ENCODE measurements around the gene ANTXR1.
"Not testable (repeated sequence)": the region's sequence is repeated elsewhere in the genome, so short reads cannot be mapped to it uniquely, and the experiment has no call there.

Gene ANTXR1

GRCh38 chr2:69237070-69237670 is 224.2 kb downstream of the ANTXR1 start:
- DNase-seq (ENCODE audit: low read depth, low spot score), result no peak

- no peak for DNase-seq (ENCODE audit: low read depth, low spot score)
Observed at GRCh38 chr2:69238449-69239031, 225.6 kb downstream of the ANTXR1 start.

- DNase-seq (ENCODE audit: low read depth, low spot score), result no peak
Observed at GRCh38 chr2:69241093-69241492, 228.1 kb downstream of the ANTXR1 start.

- DNase-seq (ENCODE audit: low read depth, low spot score), result no peak
Observed at GRCh38 chr2:69241664-69242514, 228.9 kb downstream of the ANTXR1 start.

GRCh38 chr2:69242651-69243051 is 229.7 kb downstream of the ANTXR1 start:
- DNase-seq (ENCODE audit: low read depth, low spot score), result no peak

GRCh38 chr2:69243652-69244051 is 230.7 kb downstream of the ANTXR1 start:
- DNase-seq (ENCODE audit: low read depth, low spot score), result no peak

GRCh38 chr2:69244882-69245281 is 231.9 kb downstream of the ANTXR1 start:
- no peak for DNase-seq (ENCODE audit: low read depth, low spot score)

- DNase-seq (ENCODE audit: low read depth, low spot score), result no peak
Observed at GRCh38 chr2:69247583-69247982, 234.6 kb downstream of the ANTXR1 start.

- DNase-seq (ENCODE audit: low read depth, low spot score), result no peak
Observed at GRCh38 chr2:69248232-69248631, 235.3 kb downstream of the ANTXR1 start.

GRCh38 chr2:69250981-69251380 is 238.0 kb downstream of the ANTXR1 start:
- DNase-seq (ENCODE audit: low read depth, low spot score), result no peak

- DNase-seq (ENCODE audit: low read depth, low spot score), result no peak
Observed at GRCh38 chr2:69251943-69252342, 239.0 kb downstream of the ANTXR1 start.

- no peak for DNase-seq (ENCODE audit: low read depth, low spot score)
Observed at GRCh38 chr2:69253112-69253511, 240.1 kb downstream of the ANTXR1 start.

- DNase-seq (ENCODE audit: low read depth, low spot score), result no peak
Observed at GRCh38 chr2:69253611-69254301, 240.8 kb downstream of the ANTXR1 start.

GRCh38 chr2:69255760-69256159 is 242.8 kb downstream of the ANTXR1 start:
- no peak for DNase-seq (ENCODE audit: low read depth, low spot score)

- not testable (repeated sequence) for DNase-seq (ENCODE audit: low read depth, low spot score)
Observed at GRCh38 chr2:69259994-69260591, 247.1 kb downstream of the ANTXR1 start.

GRCh38 chr2:69260666-69261065 is 247.7 kb downstream of the ANTXR1 start:
- DNase-seq (ENCODE audit: low read depth, low spot score), result no peak

GRCh38 chr2:69269330-69269729 is 256.4 kb downstream of the ANTXR1 start:
- DNase-seq (ENCODE audit: low read depth, low spot score), result no peak

- DNase-seq (ENCODE audit: low read depth, low spot score), result no peak
Observed at GRCh38 chr2:69271831-69272257, 258.9 kb downstream of the ANTXR1 start.

- no peak for DNase-seq (ENCODE audit: low read depth, low spot score)
Observed at GRCh38 chr2:69272803-69273471, 260.0 kb downstream of the ANTXR1 start.

GRCh38 chr2:69275490-69275889 is 262.5 kb downstream of the ANTXR1 start:
- no peak for DNase-seq (ENCODE audit: low read depth, low spot score)

- DNase-seq (ENCODE audit: low read depth, low spot score), result no peak
Observed at GRCh38 chr2:69278366-69278765, 265.4 kb downstream of the ANTXR1 start.
